Stimulated activated CD8-positive, alpha-beta memory T cell treated with anti-CD3 and anti-CD28 coated beads, Interleukin-15, amount 100 ng/mL, for 1 hour (primary cell): ENCODE measurements around the gene EPHB6.
A peak's percentile ranks its signal among the peaks of the same experiment; 100 is the strongest.

Experiments
- DNase-seq: peaks from one replicate; pipeline ENCODE4 v3.0.0-alpha.2; 2020; ENCODE audit warnings: low read depth

EPHB6 gene

GRCh38 chr7:142854372-142855113 lies at the start of gene EPHB6:
TSS of gene EPHB6 (plus strand) at chr7:142855076. CDS start at chr7:142863228, 8,152 bp downstream.
- DNase-seq, result peak; percentile 11

- no peak for DNase-seq
These were observed 49.4 kb upstream of the EPHB6 start for GRCh38 chr7:142805350-142806021.

GRCh38 chr7:142806022-142806356 lies 48.9 kb upstream of the EPHB6 start:
- DNase-seq, result no peak

GRCh38 chr7:142806957-142807356 lies 47.9 kb upstream of the EPHB6 start:
- no peak for DNase-seq

GRCh38 chr7:142807855-142808460 lies 46.9 kb upstream of the EPHB6 start:
- DNase-seq, result no peak

GRCh38 chr7:142808461-142808801 lies 46.4 kb upstream of the EPHB6 start:
- no peak for DNase-seq

GRCh38 chr7:142808802-142809583 lies 45.9 kb upstream of the EPHB6 start:
- peak; percentile 90 for DNase-seq

- DNase-seq, result no peak
These were observed 45.2 kb upstream of the EPHB6 start for GRCh38 chr7:142809671-142810070.

- DNase-seq, result no peak
These were observed 43.6 kb upstream of the EPHB6 start for GRCh38 chr7:142811154-142811737.

GRCh38 chr7:142812437-142813215 lies 42.2 kb upstream of the EPHB6 start:
- DNase-seq, result no peak

GRCh38 chr7:142813226-142813625 lies 41.6 kb upstream of the EPHB6 start:
- no peak for DNase-seq

- DNase-seq, result no peak
These were observed 41.2 kb upstream of the EPHB6 start for GRCh38 chr7:142813699-142814098.

GRCh38 chr7:142814451-142814850 lies 40.4 kb upstream of the EPHB6 start:
- no peak for DNase-seq

- DNase-seq, result no peak
These were observed 39.7 kb upstream of the EPHB6 start for GRCh38 chr7:142815134-142815533.

GRCh38 chr7:142817506-142817905 lies 37.4 kb upstream of the EPHB6 start:
- DNase-seq, result no peak

- DNase-seq, result no peak
These were observed 35.3 kb upstream of the EPHB6 start for GRCh38 chr7:142819530-142819929.

GRCh38 chr7:142822714-142823113 lies 32.2 kb upstream of the EPHB6 start:
- DNase-seq, result no peak

- no peak for DNase-seq
These were observed 26.9 kb upstream of the EPHB6 start for GRCh38 chr7:142827951-142828500.

- DNase-seq, result no peak
These were observed 22.5 kb upstream of the EPHB6 start for GRCh38 chr7:142832417-142832816.

GRCh38 chr7:142833174-142834048 lies 21.5 kb upstream of the EPHB6 start:
- DNase-seq, result no peak
